Fibroblast of skin of scalp (primary cell): ENCODE data around the gene CD3E.

Experiments
- DNase-seq: peaks from one replicate; pipeline ENCODE4 v3.0.0-alpha.2; 2013

Gene CD3E

DNA sequence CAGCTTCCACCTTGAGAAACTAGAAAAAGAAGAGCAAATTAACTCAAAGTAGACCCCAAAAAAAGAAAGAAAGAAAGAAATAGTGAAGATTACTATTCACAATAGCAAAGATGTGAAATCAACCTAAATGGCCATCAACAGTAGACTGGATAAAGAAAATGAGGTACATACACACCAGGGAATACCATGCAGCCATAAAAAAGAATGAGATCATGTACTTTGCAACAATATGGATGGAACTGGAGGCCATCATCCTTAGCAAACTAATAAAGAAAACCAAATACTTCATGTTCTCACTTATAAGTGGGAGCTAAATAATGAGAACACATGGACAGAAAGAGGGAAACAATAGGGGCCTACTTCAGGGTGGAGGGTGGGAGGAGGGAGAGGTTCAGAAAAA lies 24.2 kb downstream of the CD3E start:
- no peak for DNase-seq

DNA sequence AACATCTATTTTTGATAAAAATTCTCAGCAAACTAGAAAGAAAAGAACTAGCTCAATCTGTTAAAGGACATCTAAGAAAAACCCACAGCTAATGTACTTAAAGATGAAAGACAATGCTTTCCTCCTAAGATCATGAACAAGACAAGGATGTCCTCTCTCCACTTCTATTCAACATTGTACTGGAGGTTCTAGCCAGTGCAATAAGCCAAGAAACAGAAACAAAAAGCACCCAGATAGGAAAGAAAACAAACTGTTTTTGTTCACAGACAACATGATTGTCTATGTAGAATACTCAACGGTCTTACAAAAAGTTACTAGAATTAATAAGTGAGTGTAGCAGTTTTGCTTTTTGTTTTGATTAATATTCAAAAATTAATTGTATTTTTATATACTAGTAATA lies 30.2 kb downstream of the CD3E start:
- DNase-seq: no peak

DNA sequence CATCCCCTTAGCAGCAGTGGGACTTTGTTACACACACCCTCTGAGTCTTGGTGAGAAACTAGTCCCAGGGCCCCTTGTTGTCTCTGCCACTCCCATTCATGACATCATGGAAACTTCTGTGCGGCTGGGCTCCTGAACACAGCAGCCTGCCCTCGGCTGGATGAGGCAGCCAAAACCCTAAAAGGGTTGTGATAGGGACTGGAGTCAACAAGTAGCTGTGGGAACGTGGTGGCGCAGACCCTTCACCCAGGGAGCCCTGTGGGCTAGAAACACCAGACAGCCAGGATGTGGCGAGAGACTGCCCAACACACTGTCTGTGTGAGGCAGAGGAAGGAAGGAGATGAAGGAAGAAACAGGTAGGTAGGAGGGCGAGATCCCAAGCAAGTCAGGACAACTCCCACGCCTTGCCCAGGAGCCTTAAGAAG lies 34.1 kb downstream of the CD3E start:
- no peak for DNase-seq

DNA sequence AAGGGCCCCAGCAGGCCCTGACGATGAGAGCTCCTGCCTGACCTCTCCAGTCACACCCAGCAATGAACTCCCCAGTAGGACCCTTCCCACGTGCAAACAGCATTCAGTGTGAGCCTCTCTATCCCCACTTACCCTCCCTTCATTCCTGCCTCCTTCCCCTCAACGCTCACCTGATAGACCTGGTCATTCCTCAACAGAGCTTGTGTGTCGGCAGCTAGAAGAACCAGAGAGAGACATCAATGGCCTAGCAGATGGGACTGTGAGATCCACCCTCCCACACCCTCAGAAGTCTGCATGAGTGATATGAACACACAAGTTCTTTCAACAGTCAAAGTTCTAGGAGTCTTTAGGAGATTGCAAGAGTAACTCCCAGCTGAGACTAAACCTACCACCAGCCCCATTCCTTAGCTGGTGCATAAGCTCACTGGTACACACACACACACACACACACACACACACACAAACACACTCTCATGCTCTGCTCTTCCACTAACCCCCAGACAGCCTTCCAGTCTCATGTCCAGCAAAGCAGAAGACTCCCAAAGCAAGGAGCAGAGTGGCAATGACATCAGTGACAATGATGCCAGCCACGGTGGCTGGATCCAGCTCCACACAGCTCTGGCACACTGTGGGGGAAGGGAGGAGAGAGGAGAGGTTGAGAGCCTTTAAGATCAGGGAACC lies 34.9 kb downstream of the CD3E start:
- DNase-seq: no peak

DNA sequence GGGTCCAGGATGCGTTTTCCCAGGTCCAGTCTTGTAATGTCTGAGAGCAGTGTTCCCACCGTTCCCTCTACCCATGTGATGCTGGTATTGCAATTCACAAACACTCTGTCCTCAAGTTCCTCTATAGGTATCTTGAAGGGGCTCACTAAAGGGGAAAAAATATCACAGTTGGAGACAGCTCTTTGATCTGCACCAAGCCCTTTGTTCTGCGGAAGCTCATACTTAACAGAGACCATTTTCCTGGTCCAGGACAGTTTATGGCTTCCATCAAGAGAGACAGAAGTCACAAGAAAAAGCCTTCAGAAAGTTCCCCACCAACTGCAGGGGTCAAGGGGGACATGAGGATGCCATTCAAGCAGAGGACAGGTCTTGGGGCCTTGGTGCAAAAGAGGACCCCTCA lies 35.9 kb downstream of the CD3E start:
- no peak for DNase-seq

DNA sequence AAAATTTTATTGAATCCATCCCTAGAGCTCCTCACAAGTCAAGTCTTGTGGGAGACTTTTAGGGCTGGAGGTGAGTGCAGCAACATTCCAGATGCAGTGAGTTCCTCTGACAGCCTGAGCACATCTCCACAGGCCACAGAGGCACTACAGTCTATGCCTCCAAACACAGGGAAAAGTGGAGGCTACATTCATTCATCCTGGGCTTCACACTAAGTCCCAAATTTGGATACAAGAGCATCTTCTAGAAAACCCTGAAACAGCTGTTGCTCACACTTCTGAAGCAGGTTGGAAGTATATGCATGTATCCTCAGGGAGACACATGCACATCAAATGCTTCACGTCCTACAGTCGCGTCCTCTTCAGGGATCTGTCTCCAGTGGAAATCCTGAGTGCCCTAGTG lies 36.7 kb downstream of the CD3E start:
- DNase-seq: no peak

DNA sequence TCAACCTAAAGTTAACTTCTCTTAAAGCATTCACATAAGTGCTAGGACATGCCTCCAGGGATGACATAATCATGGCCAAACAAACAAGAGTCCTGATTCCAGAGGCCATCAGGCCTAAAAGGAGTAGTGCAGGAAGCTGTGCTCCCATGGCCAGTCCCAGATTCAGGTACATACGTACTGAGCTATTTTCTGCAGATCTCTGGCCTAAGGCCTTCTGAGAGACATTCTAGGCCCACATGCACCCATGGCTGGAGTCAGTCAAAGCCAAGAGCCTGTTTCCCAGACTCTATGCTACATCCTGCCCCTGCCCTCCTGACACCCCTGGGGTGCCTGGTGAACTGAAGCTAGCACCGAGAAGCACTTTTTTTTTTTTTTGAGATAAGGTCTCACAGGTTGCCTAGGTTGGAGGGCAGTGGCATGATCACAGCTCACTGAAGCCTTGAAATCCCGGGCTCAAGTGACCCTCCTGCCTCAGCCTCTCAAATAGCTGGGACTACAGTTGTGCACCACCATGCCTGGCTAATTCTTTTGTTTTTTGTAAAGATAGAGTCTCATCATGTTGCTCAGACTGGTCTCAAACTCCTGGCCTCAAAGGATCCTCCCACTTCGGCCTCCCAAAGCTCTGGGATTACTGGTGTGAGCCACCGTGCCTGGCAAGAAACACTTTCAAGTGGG lies 37.4 kb downstream of the CD3E start:
- no peak for DNase-seq

DNA sequence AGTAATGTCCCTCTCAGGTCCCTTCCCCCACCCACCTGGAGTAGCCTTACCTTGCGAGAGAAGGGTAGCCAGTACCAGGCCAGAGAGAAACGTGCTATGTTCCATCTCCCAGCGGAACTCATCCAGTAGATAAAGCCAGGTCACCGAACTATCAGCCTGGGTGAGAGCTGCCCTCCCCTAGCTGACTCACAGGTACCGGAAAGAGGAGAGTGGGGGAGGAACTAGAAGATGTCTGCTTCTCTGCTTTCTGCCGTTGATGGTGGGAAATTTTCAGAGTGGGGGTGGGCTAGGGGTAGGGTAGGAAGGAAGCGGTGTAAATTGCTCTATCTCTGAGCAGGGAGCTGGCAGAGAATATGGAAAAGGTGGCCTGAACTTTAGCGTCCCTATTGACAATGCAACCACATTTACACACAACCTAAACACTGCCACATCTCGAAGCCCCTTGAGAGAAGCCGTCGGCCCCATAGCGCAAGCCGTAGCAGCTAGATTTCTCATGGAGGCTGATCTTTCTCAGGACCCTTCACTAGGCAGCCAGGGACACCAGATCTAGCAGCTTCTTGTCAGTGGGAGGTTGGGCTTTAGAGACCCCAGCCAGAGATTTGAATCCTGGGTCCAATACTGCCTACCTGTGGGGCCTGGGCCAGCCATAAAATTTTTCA lies 38.1 kb downstream of the CD3E start, which contains the start of gene CD3D:
CD3D (minus strand) TSS at position 203 of the 659 bp plus-strand sequence; CDS start at position 105, 98 bp downstream.
- DNase-seq: no peak

DNA sequence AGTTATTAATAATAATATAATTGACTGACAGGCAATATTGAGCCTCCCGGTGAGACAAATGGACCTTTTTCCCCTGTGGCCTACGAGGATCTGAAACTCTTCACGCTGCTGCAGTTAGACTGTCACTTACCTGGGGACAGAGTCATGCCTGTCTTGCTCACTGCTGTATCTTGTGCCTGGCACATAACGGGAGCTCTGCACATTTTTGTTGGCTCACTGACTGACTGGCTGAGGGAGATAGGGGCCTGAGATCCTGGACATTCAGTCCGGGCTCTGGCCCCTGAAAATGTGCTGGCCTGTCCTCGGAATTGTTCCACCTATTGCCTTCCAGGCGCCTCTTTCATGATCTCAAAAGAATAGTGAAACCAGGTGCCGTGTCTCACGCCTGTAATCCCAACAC lies 38.7 kb downstream of the CD3E start:
- DNase-seq: no peak

DNA sequence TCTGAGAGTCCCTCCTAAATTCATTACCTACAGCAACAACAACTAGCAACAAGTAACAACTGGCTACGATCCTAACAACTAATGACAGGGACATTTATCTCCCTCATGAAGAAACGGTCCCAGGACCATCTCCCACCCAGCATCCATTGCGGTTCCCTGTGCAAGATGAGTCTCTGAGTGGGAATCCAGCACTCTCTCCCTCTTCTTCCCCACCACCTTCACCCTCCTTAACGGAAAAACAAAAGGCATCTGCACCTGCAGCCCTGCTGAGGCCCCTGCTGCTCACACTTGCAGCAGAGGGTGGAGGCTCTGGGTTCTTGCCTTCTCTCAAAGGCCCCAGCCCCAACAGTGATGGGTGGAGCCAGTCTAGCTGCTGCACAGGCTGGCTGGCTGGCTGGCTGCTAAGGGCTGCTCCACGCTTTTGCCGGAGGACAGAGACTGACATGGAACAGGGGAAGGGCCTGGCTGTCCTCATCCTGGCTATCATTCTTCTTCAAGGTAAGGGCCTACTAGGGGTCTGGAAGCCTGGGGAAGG lies 39.5 kb downstream of the CD3E start, which contains the start of gene CD3G:
CD3G (plus strand) TSS at position 364 of the 535 bp plus-strand sequence; CDS start at position 444, 80 bp downstream.
- DNase-seq: no peak

DNA sequence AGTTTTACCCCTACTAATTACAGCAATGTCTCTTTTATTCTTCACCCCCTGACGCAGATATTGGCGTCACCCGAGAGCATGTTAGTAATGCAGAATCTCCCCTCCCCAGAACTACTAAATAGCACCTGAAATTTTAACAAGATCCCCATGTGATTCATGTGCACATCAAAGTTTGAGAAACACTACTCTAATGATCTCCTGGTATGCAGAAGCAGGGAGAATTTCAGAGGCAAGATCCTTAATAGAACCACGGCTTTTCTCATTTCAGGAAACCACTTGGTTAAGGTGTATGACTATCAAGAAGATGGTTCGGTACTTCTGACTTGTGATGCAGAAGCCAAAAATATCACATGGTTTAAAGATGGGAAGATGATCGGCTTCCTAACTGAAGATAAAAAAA lies 44.9 kb downstream of the CD3E start:
- DNase-seq: no peak

DNA sequence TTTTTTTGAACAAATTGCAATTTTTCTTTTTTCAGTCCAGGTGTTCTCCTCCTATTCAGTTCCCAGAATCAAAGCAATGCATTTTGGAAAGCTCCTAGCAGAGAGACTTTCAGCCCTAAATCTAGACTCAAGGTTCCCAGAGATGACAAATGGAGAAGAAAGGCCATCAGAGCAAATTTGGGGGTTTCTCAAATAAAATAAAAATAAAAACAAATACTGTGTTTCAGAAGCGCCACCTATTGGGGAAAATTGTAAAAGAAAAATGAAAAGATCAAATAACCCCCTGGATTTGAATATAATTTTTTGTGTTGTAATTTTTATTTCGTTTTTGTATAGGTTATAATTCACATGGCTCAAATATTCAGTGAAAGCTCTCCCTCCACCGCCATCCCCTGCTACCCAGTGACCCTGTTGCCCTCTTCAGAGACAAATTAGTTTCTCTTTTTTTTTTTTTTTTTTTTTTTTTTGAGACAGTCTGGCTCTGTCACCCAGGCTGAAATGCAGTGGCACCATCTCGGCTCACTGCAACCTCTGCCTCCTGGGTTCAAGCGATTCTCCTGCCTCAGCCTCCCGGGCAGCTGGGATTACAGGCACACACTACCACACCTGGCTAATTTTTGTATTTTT lies 48.7 kb downstream of the CD3E start:
- DNase-seq: peak; percentile 34

DNA sequence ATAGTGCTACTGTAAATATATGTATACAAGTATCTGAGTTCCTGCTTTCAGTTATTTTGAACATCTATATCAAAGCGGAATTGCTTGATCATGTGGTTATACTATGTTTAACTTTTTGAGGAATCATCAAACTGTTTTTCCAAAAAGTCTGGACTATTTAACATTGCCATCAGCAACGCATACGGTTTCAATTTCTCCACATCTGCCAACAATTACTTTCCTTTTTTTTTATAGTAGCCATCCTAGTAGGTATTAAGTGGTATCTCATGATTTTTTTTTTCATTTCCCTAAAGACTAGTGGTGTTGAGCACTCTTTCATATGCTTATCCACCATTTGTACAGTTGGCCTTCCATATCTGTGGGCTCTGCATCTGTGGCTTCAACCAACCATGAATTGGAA lies 53.5 kb downstream of the CD3E start:
- peak; percentile 6 for DNase-seq

DNA sequence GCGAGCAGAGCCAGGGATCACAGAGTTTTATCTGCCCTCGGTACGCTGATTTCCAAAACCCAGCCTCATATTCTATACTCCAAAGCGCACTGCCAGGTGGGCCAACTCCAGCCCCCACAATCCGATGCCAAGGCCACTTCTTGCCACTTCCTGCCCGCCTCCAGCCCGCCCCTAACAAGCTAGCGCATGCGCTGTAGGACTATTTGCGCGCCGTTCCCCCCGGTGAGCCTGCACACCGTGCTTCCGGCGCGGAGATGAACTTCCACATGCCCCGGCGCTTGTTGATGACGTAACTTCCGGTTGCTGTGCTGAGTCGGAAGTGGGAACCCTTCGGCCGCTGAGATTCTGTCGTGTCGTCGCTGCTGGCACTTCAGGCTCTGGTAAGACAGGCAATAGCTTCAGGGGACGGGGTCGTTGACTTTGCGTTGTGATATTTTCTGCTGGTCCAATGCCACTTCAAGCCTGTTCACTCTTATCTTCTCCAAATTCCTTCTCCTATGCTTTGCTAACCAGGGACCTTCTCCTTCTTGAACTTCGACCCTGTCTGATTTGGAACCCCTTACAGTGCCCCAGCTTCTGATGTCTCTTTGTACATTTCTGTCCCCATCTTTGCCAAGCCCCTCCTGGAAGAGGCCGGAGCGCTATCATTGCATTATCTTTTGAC lies 54.9 kb downstream of the CD3E start, which contains the start of gene UBE4A:
UBE4A (plus strand) TSS at position 306 of the 664 bp plus-strand sequence. CDS start 5,481 bp downstream, outside the sequence.
- DNase-seq: peak; percentile 95

DNA sequence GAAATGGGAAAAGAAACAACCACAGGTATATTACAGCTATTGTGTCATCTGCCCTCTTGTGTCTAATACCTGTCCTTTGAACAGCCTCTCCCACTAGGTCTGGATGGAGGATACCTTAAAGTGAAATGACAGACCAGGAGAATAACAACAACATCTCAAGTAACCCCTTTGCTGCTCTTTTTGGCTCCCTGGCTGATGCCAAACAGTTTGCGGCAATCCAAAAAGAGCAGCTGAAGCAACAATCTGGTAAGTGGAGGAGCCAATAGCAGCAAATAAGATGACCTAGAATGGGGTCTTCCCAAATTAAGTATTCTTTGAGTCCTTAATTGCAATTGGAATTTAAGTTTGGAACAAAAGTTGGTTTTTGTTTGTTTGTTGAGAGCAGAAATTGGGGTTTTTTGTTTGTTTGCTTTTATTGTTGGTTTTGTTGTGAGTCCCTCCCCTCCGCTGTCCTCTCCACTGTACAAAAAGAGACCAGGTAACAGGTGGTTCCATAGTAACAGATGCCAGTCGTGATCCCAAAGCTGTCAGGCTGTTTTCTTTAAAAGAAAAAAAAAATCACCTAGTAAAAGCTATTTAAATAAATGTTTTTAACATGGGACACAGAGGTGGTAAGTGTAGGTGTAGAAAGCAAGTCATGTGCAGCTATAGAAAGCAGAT lies 60.6 kb downstream of the CD3E start:
- no peak for DNase-seq
